B cell (primary cell): Measurements from ENCODE around the gene DGKQ. TPM values are rescaled to one million over a fixed set of nuclear protein-coding genes. Genes with fewer than 3 reads are reported as not detected.

Experiments
- ATAC-seq: fragments of 200-7000 bp; cut with Tn5 transposase; one replicate; pipeline ENCODE4 v1.10.0; 2021; ENCODE audit warnings: low read depth, mild to moderate bottlenecking, moderate number of reproducible peaks, moderate library complexity
- CTCF ChIA-PET: fragments of 350-600 bp; sonication (Branson Sonifier 250); formaldehyde crosslinking; loops from one replicate; lab custom pipeline; 2021; ENCODE audit warnings: antibody characterized with exemption, inconsistent platforms; lab: Charles Lee
- POLR2A ChIA-PET: fragments of 350-600 bp; sonication (Branson Sonifier 250); formaldehyde crosslinking; loops from one replicate; lab custom pipeline; 2021; ENCODE audit warnings: antibody characterized with exemption; lab: Charles Lee
- DNase-seq: peaks from one replicate; pipeline ENCODE4 v3.0.0; 2013
- H2AFZ ChIP-seq: 2 replicates; pipeline ENCODE4 v1.6.1; 2012; ENCODE audit warnings: mild to moderate bottlenecking, low read depth, low read length; ENCODE audit not compliant: insufficient read depth, poor library complexity, severe bottlenecking
- H3K27ac ChIP-seq, 2 donors: 1 replicate in 1 of 2; 2 replicates in 1 of 2; pipeline ENCODE4 v1.5.1; 2012 to 2013; ENCODE audit warnings: low read length in 2 of 2, mild to moderate bottlenecking in 2 of 2, moderate library complexity in 1 of 2
- H3K27me3 ChIP-seq, 4 experiments: fragments of 200-600 bp in 1 of 4; sonication (generic) in 1 of 4; replicated peaks in 1 of 4; 1 replicate in 2 of 4; 2 replicates in 2 of 4; pipeline versions ENCODE4 v1.6.1 to v1.7.0; 2013 to 2016; ENCODE audit warnings: low read length in 3 of 4, mild to moderate bottlenecking in 2 of 4, mixed read lengths in 1 of 4, moderate library complexity in 1 of 4; ENCODE audit not compliant: insufficient read depth in 4 of 4, control insufficient read depth in 3 of 4; ENCODE audit errors: control extremely low read depth in 1 of 4
- H3K36me3 ChIP-seq, 2 experiments: replicated peaks in 1 of 2; 1 replicate in 1 of 2; 2 replicates in 1 of 2; pipeline versions ENCODE4 v1.6.1 to v1.7.1; 2013; ENCODE audit warnings: low read length in 1 of 2; ENCODE audit not compliant: insufficient read depth in 2 of 2, control insufficient read depth in 1 of 2; ENCODE audit errors: control extremely low read depth in 1 of 2, extremely low read depth in 1 of 2
- H3K4me1 ChIP-seq, 2 donors: fragments of 200-600 bp in 1 of 2; sonication (generic) in 1 of 2; 1 replicate in 1 of 2; 2 replicates in 1 of 2; pipeline versions ENCODE4 v1.5.1 to v1.6.1; 2013 to 2017; ENCODE audit warnings: low read length in 2 of 2; ENCODE audit not compliant: control insufficient read depth in 2 of 2, insufficient read depth in 2 of 2
- H3K4me2 ChIP-seq: replicated peaks from 2 replicates; pipeline ENCODE3; 2012; ENCODE audit warnings: mild to moderate bottlenecking, low read depth, low read length; ENCODE audit not compliant: poor library complexity, severe bottlenecking
- H3K4me3 ChIP-seq, 5 experiments: fragments of 200-600 bp in 1 of 5; sonication (generic) in 1 of 5; 1 replicate in 3 of 5; 2 replicates in 2 of 5; pipeline versions ENCODE4 v1.5.1 to v1.7.0; 2011 to 2016; ENCODE audit warnings: low read length in 4 of 5, mild to moderate bottlenecking in 4 of 5, low read depth in 2 of 5, control low read depth in 1 of 5, moderate library complexity in 1 of 5; ENCODE audit not compliant: insufficient read depth in 1 of 5; ENCODE audit errors: control extremely low read depth in 1 of 5, extremely low read depth in 1 of 5
- H3K79me2 ChIP-seq: fragments of 200-600 bp; sonication (generic); one replicate; pipeline ENCODE4 v1.6.0; 2016; ENCODE audit warnings: low read length; ENCODE audit not compliant: control insufficient read depth, insufficient read depth
- H3K9ac ChIP-seq: fragments of 200-600 bp; sonication (generic); 2 replicates; pipeline ENCODE4 v1.6.1; 2017; ENCODE audit warnings: mild to moderate bottlenecking, low read length, moderate library complexity
- H3K9me3 ChIP-seq, 3 donors: one replicate each; pipeline versions ENCODE4 v1.6.1 to v1.7.1; 2013; ENCODE audit warnings: low read length in 2 of 3; ENCODE audit not compliant: control insufficient read depth in 2 of 3, insufficient read depth in 1 of 3; ENCODE audit errors: control extremely low read depth in 1 of 3
- H4K20me1 ChIP-seq: 2 replicates; pipeline ENCODE4 v1.6.0; 2012; ENCODE audit warnings: mild to moderate bottlenecking, low read length; ENCODE audit not compliant: insufficient read depth, control insufficient read depth, poor library complexity, severe bottlenecking
- H3K27ac Mint-ChIP-seq: one replicate; pipeline ENCODE4 v1.8.0; 2021; ENCODE audit warnings: mixed read lengths
- H3K27me3 Mint-ChIP-seq: one replicate; pipeline ENCODE4 v1.8.0; 2021; ENCODE audit warnings: mixed read lengths
- H3K4me1 Mint-ChIP-seq: one replicate; pipeline ENCODE4 v1.8.0; 2021; ENCODE audit warnings: mixed read lengths
- H3K4me3 Mint-ChIP-seq: one replicate; pipeline ENCODE4 v1.8.0; 2021; ENCODE audit warnings: mixed read lengths
- H3K9me3 Mint-ChIP-seq: one replicate; pipeline ENCODE4 v1.8.0; 2022; ENCODE audit warnings: mixed read lengths; ENCODE audit not compliant: insufficient read depth
- CTCF ChIP-seq: fragments of 200-600 bp; IDR thresholded peaks from one replicate; pipeline ENCODE4 v1.8.0; 2022; ENCODE audit warnings: antibody characterized with exemption, mild to moderate bottlenecking
- EZH2 ChIP-seq: IDR thresholded peaks from 2 replicates; pipeline ENCODE4 v1.6.1; 2012; ENCODE audit warnings: borderline replicate concordance, low read depth, mild to moderate bottlenecking, moderate library complexity, low read length; ENCODE audit not compliant: insufficient read depth, poor library complexity, severe bottlenecking
- WGBS: methylation state at CpG from one replicate; pipeline ENCODE4 v1.1.5; 2013; ENCODE audit warnings: missing lambda C conversion rate; ENCODE audit not compliant: insufficient coverage; 5-methylcytosine and 5-hydroxymethylcytosine counted together
- intact Hi-C: fragments of 100-400 bp; cut with micrococcal nuclease; formaldehyde crosslinking; loops from one replicate; pipeline ENCODE4 v1.10.0; 2022
- polyA plus RNA-seq: library from polyadenylated mRNA; depleted of rRNA; stranded (reverse); fragments of >200 nt; gene quantifications from 2 replicates; pipeline ENCODE4 v1.2.3, GENCODE V29; 2012
- total RNA-seq, 2 donors: library from RNA; stranded (reverse); fragments of 120-200 nt in 1 of 2; gene quantifications; 1 replicate in 1 of 2; 2 replicates in 1 of 2; pipeline versions ENCODE4 v1.2.3 to v1.2.4, GENCODE V29; 2013 to 2022

Gene DGKQ
- total and polyA plus RNA-seq, 2 donors (not counting 1 experiment from before 2014, with no cell fraction given), result 22.6 to 30.4 TPM

DNA sequence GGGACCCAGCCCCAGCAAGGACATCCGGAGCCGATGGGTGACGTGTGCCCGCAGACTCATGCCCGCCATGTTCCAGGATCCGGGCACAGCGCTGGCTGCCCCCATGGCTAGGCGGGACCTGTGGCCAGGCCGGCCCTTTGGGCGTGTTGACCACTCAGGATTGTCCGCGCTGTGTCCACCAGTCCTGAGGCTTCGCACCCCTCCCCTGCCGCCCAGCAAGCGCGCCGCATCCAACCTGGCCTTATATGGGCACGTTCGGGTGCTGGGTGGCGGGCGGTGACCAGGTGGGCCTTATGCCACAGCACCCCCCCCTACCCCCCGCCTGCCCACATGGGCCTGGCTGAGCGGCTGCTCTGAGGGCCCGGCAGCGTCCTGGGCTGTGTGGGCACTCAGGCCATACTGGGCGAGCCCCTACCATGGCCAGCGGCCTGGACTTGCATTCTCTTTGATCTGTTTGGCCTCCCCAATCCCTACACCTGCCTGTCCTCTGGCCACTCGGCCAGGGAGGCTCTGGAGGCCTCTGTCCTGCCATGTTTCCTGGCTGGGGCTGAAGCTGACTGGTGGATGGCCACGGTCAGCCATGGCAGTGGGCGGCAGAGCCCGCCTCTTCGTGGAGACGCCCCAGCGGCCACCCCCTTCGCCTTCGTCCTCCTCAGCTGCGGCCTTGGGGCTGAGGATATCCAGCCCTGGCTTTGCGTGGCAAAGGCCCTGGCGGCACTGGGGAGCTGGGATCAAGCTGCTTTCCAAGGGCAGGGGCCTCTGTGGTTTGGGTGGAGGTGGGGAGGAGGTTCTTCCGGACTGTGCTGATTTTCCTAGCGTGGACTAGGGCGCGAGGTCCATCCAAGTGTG is 40.1 kb upstream of the DGKQ start:
- peak overlapping the region; percentile 56 for H3K4me3 Mint-ChIP-seq
- POLR2A ChIA-PET, result no interaction called here

More for the DNA sequence above, 40.1 kb upstream of the DGKQ start:
- Mint-ChIP-seq H3K9me3 (no peaks in the 10 kb centered on the region), H3K4me1 (peaks cover 22% of the 10 kb centered on the region), H3K27ac (no peak overlapping the region), H3K27me3 (peaks cover 8% of the 10 kb centered on the region)
- H3K79me2 ChIP-seq, result no peaks in the 10 kb centered on the region
- H2AFZ ChIP-seq, result no peak overlapping the region
- no peak for TF ChIP-seq EZH2
- TF ChIP-seq CTCF, result no peak
- DNase-seq, result no peak
- H3K27me3 ChIP-seq, result peaks cover 0 to 9% (median 4%) of the 10 kb centered on the region in 4 experiments
- no peak overlapping the region for H3K4me3 ChIP-seq
- no peak overlapping the region for H3K27ac ChIP-seq
- no peaks in the 10 kb centered on the region for H3K36me3 ChIP-seq
- H3K9me3 ChIP-seq, result peaks cover 0 to 2% (median 0%) of the 10 kb centered on the region in 3 donors
- ATAC-seq, result no peak
- H3K4me2 ChIP-seq, result no peak overlapping the region
- H3K9ac ChIP-seq, result no peak overlapping the region
- WGBS, result 98% methylated on average over 41 of the region's 43 CpGs
- H3K4me1 ChIP-seq, result peaks cover 23 to 27% of the 10 kb centered on the region in 2 donors
- CTCF ChIA-PET, result interaction anchor here (0.5 kb wide), 1 partner anchor 123 kb away, joined by 3 read pairs; no protein-coding TSS in a partner anchor
- intact Hi-C loops, result no loop called here
- no peaks in the 10 kb centered on the region for H4K20me1 ChIP-seq
